Fibroblast of the aortic adventitia (primary cell): ENCODE results near the gene EMX1. TPM values are rescaled to one million over a fixed set of nuclear protein-coding genes. Genes with fewer than 3 reads are reported as not detected.

Experiments
- DNase-seq: peaks from one replicate; pipeline ENCODE4 v3.0.0-alpha.2; 2010; ENCODE audit warnings: low read depth
- H3K4me3 ChIP-seq: 2 replicates; pipeline ENCODE4 v1.5.1; 2011; ENCODE audit warnings: low read depth, mild to moderate bottlenecking, control low read depth, low read length, moderate library complexity
- total RNA-seq: library from RNA; depleted of rRNA; stranded (reverse); fragments of >200 nt; gene quantifications from 2 replicates; pipeline ENCODE4 v1.2.3, GENCODE V29; 2012; ENCODE audit warnings: low replicate concordance
- TF ChIP-seq, protein P1 (sequence below): IDR thresholded peaks from 2 replicates; pipeline ENCODE4 v1.5.1; 2011; ENCODE audit warnings: mild to moderate bottlenecking, low read length, control low read depth, inconsistent platforms; ENCODE audit not compliant: insufficient read depth

The EMX1 gene
- total RNA-seq, 1 donor: not detected

DNA sequence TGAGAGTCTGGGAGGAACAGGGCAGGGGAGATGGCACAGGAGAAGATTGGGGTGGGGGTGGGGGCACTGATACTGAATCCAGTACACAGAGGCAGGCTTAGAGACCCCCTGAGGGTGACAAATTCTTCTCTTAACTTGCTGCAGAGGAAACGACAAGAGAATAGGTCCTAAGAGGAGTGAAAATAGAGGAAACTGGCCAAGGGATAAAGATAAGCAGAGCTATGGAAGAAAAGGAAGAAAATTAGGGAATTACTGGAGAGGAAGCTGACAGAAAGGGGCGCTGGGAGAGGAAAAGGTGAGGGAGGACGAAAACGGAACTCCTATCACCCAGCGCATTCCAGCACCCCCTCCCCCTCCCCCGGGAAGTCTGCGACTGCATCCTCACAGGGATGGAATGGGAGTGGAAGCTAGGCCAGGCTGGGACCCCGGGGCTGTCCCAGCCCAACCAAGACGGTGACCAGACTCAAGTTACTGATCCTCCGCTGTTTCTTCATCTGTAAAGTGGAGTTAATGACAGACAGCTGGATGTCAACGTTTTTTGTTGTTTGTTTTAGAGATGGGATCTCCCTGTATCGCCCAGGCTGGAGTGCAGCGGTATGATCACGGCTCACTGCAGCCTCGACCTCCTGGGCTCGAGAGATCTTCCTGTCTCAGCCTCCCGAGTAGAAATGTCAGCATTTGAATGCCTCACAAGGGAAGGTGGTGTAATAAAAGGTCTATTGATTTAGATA, 2.6 kb upstream of the EMX1 start:
- DNase-seq: no peak
- TF ChIP-seq, protein P1, sequence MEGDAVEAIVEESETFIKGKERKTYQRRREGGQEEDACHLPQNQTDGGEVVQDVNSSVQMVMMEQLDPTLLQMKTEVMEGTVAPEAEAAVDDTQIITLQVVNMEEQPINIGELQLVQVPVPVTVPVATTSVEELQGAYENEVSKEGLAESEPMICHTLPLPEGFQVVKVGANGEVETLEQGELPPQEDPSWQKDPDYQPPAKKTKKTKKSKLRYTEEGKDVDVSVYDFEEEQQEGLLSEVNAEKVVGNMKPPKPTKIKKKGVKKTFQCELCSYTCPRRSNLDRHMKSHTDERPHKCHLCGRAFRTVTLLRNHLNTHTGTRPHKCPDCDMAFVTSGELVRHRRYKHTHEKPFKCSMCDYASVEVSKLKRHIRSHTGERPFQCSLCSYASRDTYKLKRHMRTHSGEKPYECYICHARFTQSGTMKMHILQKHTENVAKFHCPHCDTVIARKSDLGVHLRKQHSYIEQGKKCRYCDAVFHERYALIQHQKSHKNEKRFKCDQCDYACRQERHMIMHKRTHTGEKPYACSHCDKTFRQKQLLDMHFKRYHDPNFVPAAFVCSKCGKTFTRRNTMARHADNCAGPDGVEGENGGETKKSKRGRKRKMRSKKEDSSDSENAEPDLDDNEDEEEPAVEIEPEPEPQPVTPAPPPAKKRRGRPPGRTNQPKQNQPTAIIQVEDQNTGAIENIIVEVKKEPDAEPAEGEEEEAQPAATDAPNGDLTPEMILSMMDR: no peak
- no peak overlapping the region for H3K4me3 ChIP-seq

DNA sequence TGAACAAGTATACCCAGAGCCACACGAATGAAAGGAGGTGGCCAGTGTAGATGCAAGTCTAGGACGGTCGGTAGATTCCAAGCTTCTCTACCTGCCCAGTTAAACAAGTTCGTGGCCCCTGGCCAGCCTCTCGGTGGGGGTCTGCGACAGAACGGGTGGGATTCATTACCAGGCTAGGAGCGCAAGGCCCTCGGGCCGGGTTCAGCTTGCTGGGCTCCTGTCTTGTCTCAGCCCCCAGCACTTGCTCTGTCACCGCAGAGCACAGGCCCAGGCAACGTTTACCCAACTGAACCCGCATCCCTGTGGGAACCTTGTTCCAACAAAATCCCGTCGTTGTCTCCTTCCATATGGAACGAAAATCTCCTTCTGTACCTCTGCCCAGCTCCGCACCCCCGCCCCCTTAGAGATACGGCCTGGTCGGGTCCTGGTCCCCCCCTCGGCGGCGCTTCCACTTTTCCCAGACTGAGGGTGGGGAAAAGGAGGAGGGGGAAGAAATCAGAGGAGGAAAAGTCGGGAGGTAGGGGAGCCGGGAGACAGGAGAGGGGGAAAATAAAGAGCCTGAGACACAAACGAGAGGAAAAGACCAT, 1.9 kb upstream of the EMX1 start:
- no peak overlapping the region for H3K4me3 ChIP-seq
- no peak for DNase-seq
- TF ChIP-seq, protein P1: no peak

DNA sequence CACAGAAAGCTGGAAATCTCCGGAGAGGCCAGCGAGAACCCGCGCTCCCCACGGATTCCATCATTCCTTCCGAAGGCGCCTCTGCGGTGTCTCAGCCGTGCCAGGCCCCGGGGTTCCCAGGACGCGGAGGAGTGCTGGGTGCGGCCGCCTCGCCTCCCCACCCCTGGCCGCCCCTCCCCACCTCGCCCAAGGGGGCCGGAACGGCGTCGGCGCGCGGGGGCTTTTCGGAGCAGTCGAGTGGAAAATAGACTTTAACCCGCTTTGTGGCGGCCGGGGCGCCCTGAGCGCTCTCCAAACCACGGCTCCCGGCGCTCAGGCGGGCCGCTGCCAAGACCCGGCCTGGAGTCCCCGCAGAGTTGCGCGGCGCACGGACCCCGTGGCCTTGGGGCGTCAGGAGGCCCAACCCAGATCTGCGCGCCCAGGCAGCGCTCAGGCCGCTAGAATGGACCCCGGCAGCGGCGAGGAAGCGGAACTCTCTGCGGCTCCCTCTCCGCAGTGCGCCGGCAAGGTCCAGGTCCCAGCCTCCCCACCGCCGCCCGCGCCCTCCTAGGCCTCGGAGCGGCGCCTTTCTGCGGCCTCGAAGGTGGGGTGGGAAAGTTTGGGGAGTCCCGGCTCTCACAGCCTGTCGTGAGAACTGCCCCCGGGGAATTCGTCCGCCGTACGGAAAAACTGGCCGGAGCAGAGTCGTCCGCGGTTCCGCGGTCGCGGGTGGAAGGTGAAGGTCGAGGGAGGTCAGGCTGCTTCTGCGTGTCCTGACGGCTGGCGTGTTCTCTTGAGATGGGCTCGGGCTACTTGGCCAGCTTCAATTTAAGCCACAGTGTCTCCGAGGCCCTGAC, 1.2 kb upstream of the EMX1 start:
- DNase-seq: no peak
- TF ChIP-seq, protein P1: no peak
- no peak overlapping the region for H3K4me3 ChIP-seq

DNA sequence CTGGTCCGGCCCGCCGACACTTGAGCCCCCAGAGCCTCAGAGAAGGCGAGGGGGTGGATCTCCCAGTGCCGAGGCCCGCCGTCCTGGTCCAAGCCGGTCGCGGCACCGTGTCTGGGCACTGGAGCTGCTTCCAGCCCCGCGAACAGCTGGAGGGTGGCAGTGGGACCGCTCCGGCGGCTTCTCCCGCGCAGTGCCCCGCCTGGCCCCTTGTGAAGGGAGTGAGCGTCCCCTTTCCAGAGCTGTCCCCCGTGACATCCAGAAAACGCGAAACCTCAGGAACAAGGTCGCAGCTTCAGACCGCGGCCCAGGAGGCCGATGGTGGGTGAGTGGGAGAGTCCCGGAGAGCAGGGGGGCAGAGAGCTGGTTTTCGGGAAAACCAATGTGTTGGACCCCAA, 579 bp upstream of the EMX1 start:
- no peak overlapping the region for H3K4me3 ChIP-seq
- DNase-seq: no peak
- TF ChIP-seq, protein P1: no peak

DNA sequence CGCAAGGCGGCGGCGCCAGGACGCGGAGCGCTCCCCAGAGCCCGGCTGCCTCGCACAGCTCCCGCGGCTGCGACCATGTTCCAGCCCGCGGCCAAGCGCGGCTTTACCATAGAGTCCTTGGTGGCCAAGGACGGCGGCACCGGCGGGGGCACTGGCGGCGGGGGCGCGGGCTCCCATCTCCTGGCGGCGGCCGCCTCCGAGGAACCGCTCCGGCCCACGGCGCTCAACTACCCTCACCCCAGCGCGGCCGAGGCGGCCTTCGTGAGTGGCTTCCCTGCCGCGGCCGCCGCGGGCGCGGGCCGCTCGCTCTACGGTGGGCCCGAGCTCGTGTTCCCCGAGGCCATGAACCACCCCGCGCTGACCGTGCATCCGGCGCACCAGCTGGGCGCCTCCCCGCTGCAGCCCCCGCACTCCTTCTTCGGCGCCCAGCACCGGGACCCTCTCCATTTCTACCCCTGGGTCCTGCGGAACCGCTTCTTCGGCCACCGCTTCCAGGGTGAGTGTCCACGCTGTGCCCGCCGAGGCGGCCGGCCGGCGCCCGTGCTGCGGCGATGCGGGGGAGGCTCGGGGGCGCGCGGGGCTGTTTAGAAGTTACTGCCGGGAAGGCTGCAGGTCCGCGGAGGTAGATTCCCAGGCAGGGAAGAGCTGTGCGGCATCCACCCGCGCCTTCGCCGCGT, 696 bp downstream of the EMX1 start:
- TF ChIP-seq, protein P1: no peak
- H3K4me3 ChIP-seq: no peak overlapping the region
- DNase-seq: no peak

DNA sequence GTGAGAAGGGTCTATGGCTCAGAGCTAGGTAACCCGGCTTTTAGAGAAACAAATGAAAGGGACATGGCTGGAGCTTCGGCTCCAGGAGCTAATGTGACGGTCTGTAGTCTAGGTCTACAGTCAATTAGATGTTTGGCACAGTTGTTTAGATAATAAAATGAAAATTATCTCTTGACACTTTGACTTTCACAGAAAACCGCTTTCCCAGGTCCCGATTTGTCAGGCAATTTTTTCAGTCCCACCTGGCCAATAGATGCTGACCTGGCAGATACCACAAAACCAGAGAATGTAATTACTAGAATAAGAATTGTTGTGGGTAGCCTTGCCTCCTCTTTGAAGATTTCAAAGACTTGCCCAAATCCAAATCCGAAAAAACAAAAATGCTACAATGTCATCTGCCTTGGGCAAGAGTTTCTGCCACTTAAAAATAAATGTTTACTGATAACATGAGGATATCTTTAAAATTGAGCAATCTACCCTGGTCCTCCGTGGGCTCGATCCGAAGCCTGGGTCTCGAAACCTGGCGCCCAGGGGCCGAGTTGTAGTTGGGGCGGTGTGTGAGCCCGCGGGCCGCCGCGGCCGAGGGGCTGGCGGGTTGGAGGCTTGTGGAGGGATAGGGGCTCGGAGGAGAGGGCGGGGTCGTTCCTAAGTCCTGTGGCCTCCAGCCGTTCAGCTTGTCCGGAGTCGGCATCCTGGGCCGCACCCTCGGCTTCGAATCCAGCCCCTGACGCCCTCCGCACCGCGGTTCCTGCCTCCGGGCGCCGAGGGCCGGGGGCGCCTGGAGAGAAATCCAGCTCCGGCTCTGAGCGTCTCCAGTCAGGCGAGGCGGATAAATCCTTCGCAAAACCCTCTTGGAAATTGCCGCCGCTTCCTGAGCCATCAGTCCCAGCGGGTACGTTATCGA, 2.3 kb downstream of the EMX1 start:
- TF ChIP-seq, protein P1: no peak
- DNase-seq: peak; percentile 5
- H3K4me3 ChIP-seq: no peak overlapping the region
